Measurements from ENCODE around the gene BUB3.
"Not testable (repeated sequence)": the region's sequence is repeated elsewhere in the genome, so short reads cannot be mapped to it uniquely, and the experiment has no call there.

Gene BUB3

GRCh38 chr10:123154711-123155505, 706 bp downstream of the BUB3 start:
- peak; percentile 14 to 79 (median 54) for DNase-seq

GRCh38 chr10:123156078-123156477, 1.9 kb downstream of the BUB3 start:
- DNase-seq = no peak

- no peak for DNase-seq
These were observed 3.0 kb downstream of the BUB3 start for GRCh38 chr10:123157210-123157609.

DNA sequence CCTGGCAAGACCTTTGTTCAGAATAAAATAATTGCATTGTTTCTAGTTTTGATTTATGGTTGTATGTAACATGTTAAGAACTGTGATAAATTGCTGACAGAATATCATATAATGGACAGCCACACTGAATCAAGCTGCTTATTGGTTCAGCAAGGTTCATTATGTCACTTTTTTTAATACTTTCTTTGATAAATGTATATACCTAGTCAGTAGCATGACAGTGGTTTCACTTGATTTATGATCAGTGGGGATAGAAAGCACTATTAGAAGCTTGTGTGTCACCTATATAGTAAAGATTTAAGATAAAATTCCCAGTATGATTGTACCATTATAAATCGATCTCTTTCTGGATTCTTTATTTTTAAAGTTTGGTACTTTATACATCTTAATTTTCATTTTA, 4.5 kb downstream of the BUB3 start:
- DNase-seq = peak in 1 of 3 experiments; percentile 71

DNA sequence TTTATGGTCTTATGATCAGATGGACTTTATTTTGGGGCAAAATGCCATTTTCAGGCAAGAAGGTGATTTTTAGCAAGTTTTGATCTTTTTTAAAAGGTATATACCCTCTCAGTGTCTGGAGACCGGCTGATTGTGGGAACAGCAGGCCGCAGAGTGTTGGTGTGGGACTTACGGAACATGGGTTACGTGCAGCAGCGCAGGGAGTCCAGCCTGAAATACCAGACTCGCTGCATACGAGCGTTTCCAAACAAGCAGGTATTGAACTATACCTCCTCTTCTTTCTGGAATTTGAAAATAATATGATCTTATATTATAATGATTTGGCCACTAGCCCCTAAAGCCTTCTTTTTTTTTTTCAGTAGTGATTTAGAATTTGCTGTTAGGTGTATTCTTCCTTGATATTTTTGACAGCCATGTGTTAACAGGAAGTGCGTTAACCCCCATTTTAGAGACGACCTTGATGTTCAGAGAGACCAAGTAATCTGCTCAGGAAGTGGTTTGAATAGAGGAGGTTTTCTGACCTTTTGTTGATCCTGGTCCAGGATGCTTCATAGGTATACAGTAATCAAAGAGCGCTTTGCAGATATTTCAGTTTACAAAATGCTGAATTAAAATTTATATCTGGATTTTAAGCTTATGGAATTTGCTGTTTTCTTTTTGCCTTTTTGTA, 6.2 kb downstream of the BUB3 start:
- no peak for DNase-seq

DNA sequence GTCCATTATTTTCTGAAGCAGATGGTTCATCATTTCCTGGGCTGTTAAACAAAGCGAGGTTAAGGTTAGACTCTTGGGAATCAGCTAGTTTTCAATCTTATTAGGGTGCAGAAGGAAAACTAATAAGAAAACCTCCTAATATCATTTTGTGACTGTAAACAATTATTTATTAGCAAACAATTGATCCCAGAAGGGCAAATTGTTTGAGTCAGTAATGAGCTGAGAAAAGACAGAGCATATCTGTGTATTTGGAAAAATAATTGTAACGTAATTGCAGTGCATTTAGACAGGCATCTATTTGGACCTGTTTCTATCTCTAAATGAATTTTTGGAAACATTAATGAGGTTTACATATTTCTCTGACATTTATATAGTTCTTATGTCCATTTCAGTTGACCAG, 10.1 kb downstream of the BUB3 start:
- DNase-seq = no peak

GRCh38 chr10:123165445-123166072, 11.4 kb downstream of the BUB3 start:
- DNase-seq = peak in 1 of 3 experiments; percentile 18

GRCh38 chr10:123166618-123167017, 12.4 kb downstream of the BUB3 start:
- DNase-seq = no peak

GRCh38 chr10:123170961-123171360, 16.8 kb downstream of the BUB3 start:
- no peak for DNase-seq

- DNase-seq = not testable (repeated sequence)
These were observed 17.4 kb downstream of the BUB3 start for GRCh38 chr10:123171616-123172015.

GRCh38 chr10:123175389-123176387, 21.5 kb downstream of the BUB3 start:
- DNase-seq = no peak

DNA sequence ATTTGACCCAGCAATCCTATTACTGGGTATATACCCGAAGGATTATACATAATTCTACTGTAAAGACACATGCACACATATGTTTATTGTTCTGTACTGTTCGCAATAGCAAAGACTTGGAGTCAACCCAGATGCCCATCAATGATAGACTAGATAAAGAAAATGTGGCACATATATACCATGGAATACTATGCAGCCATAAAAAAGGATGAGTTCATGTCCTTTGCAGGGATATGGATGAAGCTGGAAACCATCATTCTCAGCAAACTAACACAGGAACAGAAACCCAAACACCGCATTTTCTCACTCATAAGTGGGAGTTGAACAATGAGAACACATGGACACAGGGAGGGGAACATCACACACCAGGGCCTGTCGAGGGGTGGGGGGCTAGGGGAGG, 24.2 kb downstream of the BUB3 start:
- not testable (repeated sequence) for DNase-seq

- peak in 1 of 3 experiments; percentile 28 for DNase-seq
These were observed 26.2 kb downstream of the BUB3 start for GRCh38 chr10:123180101-123181090.

GRCh38 chr10:123183724-123184123, 29.5 kb downstream of the BUB3 start:
- DNase-seq = no peak

- DNase-seq = peak in 1 of 3 experiments; percentile 40
These were observed 33.6 kb downstream of the BUB3 start for GRCh38 chr10:123187781-123188180.

GRCh38 chr10:123191886-123192285, 37.7 kb downstream of the BUB3 start:
- no peak for DNase-seq

DNA sequence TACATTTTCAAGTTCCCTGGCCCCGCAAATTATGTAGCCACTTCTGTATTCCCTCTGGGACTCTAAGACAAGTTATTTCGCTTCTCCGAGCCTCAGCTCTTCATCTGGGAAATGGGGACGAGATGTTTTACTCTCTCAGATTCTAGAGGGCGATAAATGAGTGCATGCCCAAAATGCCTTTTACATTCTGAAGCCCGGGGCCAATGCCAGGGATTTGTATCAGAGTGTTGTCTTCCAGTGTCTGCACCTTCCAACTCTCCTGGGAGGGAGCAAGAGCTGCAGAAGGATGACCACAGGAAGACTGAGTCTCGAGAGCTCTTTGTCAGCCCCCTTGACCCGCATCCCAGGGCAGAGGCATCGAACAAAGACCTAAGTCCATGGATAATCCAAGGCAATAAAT, 39.9 kb downstream of the BUB3 start:
- no peak for DNase-seq

DNA sequence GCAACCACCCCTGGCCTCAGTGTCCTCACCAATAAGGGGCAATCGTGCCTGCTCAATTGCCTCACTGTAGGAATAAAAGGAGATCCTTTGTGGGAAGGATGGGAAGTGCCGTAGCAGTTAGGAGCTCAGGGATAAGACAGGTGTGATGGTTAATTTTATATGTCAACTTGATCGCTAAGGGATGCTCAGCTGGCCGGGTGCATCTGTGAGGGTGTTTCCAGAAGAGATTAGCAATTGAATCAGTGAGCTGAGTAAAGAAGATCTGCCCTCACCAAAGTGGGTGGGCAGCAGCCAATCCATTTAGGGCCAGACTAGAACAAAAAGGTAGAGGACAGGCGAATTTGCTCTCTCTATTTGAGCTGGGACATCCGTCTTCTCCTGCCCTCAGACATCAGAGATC, 46.3 kb downstream of the BUB3 start:
- DNase-seq = no peak

DNA sequence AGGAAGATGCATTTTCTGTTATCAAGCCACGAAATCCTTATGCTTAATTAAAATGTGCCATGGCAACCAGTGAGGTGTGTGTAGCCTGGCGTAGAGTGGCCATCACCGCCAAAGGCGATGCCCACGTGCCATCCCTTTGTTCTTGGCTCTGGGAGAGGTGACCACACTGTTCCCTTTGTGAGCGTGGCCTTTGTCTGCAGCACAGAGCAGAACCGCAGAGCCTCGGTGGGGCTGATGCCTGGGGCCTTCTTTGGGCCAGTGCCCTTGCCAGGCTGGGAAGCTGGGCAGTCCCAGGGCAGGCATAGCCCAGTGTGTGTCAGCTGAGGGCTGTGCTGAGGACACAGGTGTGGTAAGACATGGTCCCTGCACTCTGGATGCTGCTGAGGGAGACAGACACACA, 48.3 kb downstream of the BUB3 start:
- DNase-seq = no peak

- peak in 1 of 3 experiments; percentile 26 for DNase-seq
These were observed 49.4 kb downstream of the BUB3 start for GRCh38 chr10:123203393-123204126.

GRCh38 chr10:123204127-123204461, 49.9 kb downstream of the BUB3 start:
- no peak for DNase-seq

Data from NCI-H1417 (cell line).